ENCODE results near the gene LRRTM2. TPM values are rescaled to one million over a fixed set of nuclear protein-coding genes. Genes with fewer than 3 reads are reported as not detected.

The LRRTM2 gene
- total RNA-seq, 1 donor from 2014 or later: not detected

DNA sequence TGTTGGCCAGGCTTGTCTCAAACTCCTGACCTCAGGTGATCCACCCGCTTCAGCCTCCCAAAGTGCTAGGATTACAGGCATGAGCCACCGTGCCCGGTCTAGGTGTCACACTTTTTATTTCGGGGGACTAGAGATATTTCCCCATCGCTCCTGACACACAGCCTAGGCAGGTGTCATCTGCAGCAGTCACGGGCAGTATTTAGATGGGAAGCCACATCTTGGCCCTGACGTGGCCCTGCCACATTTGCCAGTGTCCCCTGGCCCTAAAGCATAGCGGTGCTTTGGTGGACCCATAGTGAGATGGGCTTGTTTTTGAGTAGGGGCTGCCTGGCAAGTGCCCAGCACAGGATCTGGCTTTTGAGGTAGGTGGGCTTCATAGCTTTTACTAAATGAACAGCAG is 45.0 kb upstream of the LRRTM2 start:
- no peaks in the 10 kb centered on the region for H3K27me3 Mint-ChIP-seq (ENCODE audit: insufficient read depth, low read depth)
- TF ChIP-seq EZH2 (IDR thresholded peaks at IDR 0.05): no peak
- TF ChIP-seq, protein P1, sequence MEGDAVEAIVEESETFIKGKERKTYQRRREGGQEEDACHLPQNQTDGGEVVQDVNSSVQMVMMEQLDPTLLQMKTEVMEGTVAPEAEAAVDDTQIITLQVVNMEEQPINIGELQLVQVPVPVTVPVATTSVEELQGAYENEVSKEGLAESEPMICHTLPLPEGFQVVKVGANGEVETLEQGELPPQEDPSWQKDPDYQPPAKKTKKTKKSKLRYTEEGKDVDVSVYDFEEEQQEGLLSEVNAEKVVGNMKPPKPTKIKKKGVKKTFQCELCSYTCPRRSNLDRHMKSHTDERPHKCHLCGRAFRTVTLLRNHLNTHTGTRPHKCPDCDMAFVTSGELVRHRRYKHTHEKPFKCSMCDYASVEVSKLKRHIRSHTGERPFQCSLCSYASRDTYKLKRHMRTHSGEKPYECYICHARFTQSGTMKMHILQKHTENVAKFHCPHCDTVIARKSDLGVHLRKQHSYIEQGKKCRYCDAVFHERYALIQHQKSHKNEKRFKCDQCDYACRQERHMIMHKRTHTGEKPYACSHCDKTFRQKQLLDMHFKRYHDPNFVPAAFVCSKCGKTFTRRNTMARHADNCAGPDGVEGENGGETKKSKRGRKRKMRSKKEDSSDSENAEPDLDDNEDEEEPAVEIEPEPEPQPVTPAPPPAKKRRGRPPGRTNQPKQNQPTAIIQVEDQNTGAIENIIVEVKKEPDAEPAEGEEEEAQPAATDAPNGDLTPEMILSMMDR (IDR thresholded peaks at IDR 0.05): no peak
- TF ChIP-seq EZH2phosphoT487 (IDR thresholded peaks at IDR 0.05): no peak
- H3K27me3 ChIP-seq: no peaks in the 10 kb centered on the region
- peaks cover 13% of the 10 kb centered on the region for H3F3A ChIP-seq (ENCODE audit: low read depth)
- no peak overlapping the region for H3K27ac ChIP-seq
- no peak for DNase-seq (ENCODE audit: low spot score)
- no peak overlapping the region for H3K9ac ChIP-seq
- no peak overlapping the region for H2AFZ ChIP-seq (replicated peaks)
- H3K36me3 Mint-ChIP-seq: peaks cover 33% of the 10 kb centered on the region
- no peaks in the 10 kb centered on the region for H3K9me3 Mint-ChIP-seq
- H3K9me3 ChIP-seq (ENCODE audit: low read depth): no peaks in the 10 kb centered on the region
- H3K4me1 ChIP-seq: no peaks in the 10 kb centered on the region
- H4K20me1 ChIP-seq (ENCODE audit: low read depth): peaks cover 16% of the 10 kb centered on the region
- no peak overlapping the region for H3K4me3 Mint-ChIP-seq
- no peak overlapping the region for H3K27ac Mint-ChIP-seq
- H3K4me3 ChIP-seq: no peak overlapping the region
- peaks cover 4% of the 10 kb centered on the region for H3K79me2 ChIP-seq (ENCODE audit: low read depth)
- H3K36me3 ChIP-seq: peaks cover 4% of the 10 kb centered on the region
- H3K4me1 Mint-ChIP-seq: peaks cover 11% of the 10 kb centered on the region
- H3K4me2 ChIP-seq: no peak overlapping the region

- Histone ChIP-seq H3K27ac (no peak overlapping the region), H3K9ac (no peak overlapping the region), H2AFZ (replicated peaks) (no peak overlapping the region), H3K36me3 (peaks cover 4% of the 10 kb centered on the region), H3F3A (ENCODE audit: low read depth) (peaks cover 13% of the 10 kb centered on the region), H3K4me3 (no peak overlapping the region), H4K20me1 (ENCODE audit: low read depth) (peaks cover 16% of the 10 kb centered on the region), H3K27me3 (no peaks in the 10 kb centered on the region), H3K9me3 (ENCODE audit: low read depth) (no peaks in the 10 kb centered on the region), H3K79me2 (ENCODE audit: low read depth) (peaks cover 4% of the 10 kb centered on the region), H3K4me1 (no peaks in the 10 kb centered on the region), H3K4me2 (no peak overlapping the region)
- H3K4me3 Mint-ChIP-seq: no peak overlapping the region
- H3K27me3 Mint-ChIP-seq (ENCODE audit: insufficient read depth, low read depth): peaks cover 2% of the 10 kb centered on the region
- TF ChIP-seq, protein P1 (IDR thresholded peaks at IDR 0.05): no peak
- TF ChIP-seq EZH2phosphoT487 (IDR thresholded peaks at IDR 0.05): no peak
- TF ChIP-seq EZH2 (IDR thresholded peaks at IDR 0.05): no peak
- no peak overlapping the region for H3K27ac Mint-ChIP-seq
- peaks cover 33% of the 10 kb centered on the region for H3K36me3 Mint-ChIP-seq
- H3K4me1 Mint-ChIP-seq: peaks cover 11% of the 10 kb centered on the region
- no peak for DNase-seq (ENCODE audit: low spot score)
- no peaks in the 10 kb centered on the region for H3K9me3 Mint-ChIP-seq
These were observed 43.6 kb upstream of the LRRTM2 start for GRCh38 chr5:138918686-138919085.

DNA sequence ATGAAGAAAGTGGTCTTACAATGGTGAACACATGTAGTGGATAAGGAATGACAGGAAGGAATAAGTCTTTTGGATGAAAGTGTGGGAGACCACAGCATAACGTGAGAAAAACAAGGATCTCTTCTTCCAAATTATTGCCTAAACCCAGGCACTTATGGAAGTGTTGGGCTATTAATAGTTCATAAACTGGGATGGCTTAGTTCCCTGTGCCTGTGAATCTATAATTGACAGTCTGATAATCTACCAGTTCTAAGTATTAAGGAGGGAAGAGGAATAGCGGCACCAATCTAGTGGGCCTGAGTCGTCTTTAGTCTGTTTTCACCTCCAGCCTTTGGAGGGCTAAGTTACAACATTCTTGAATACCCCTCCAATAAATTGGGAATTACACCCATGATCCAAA is 39.2 kb upstream of the LRRTM2 start:
- no peak overlapping the region for H3K9ac ChIP-seq
- H3K9me3 ChIP-seq (ENCODE audit: low read depth): no peaks in the 10 kb centered on the region
- H3K4me1 ChIP-seq: peaks cover 5% of the 10 kb centered on the region
- no peak for DNase-seq (ENCODE audit: low spot score)
- no peak overlapping the region for H3K4me3 ChIP-seq
- H3K4me1 Mint-ChIP-seq: peaks cover 6% of the 10 kb centered on the region
- no peaks in the 10 kb centered on the region for H3K27me3 ChIP-seq
- peaks cover 4% of the 10 kb centered on the region for H3K36me3 ChIP-seq
- peaks cover 14% of the 10 kb centered on the region for H4K20me1 ChIP-seq (ENCODE audit: low read depth)
- H3K27ac ChIP-seq: no peak overlapping the region
- no peak overlapping the region for H3K4me3 Mint-ChIP-seq
- peaks cover 18% of the 10 kb centered on the region for H3F3A ChIP-seq (ENCODE audit: low read depth)
- H3K36me3 Mint-ChIP-seq: peaks cover 34% of the 10 kb centered on the region
- no peak overlapping the region for H3K4me2 ChIP-seq
- TF ChIP-seq EZH2 (IDR thresholded peaks at IDR 0.05) (no peak), EZH2phosphoT487 (IDR thresholded peaks at IDR 0.05) (no peak)
- TF ChIP-seq, protein P1 (IDR thresholded peaks at IDR 0.05): no peak
- no peak overlapping the region for H2AFZ ChIP-seq (replicated peaks)
- no peaks in the 10 kb centered on the region for H3K79me2 ChIP-seq (ENCODE audit: low read depth)
- peaks cover 2% of the 10 kb centered on the region for H3K27me3 Mint-ChIP-seq (ENCODE audit: insufficient read depth, low read depth)
- no peak overlapping the region for H3K27ac Mint-ChIP-seq
- no peaks in the 10 kb centered on the region for H3K9me3 Mint-ChIP-seq

All from neural progenitor cell (in vitro differentiated cells).